Measurements from ENCODE around the gene PIGU. TPM values are rescaled to one million over a fixed set of nuclear protein-coding genes. Genes with fewer than 3 reads are reported as not detected.
A peak's percentile ranks its signal among the peaks of the same experiment; 100 is the strongest.

Gene PIGU
- total RNA-seq, 8 experiments from 2014 or later: 13.4 to 30.9 (median 26.7) TPM

DNA sequence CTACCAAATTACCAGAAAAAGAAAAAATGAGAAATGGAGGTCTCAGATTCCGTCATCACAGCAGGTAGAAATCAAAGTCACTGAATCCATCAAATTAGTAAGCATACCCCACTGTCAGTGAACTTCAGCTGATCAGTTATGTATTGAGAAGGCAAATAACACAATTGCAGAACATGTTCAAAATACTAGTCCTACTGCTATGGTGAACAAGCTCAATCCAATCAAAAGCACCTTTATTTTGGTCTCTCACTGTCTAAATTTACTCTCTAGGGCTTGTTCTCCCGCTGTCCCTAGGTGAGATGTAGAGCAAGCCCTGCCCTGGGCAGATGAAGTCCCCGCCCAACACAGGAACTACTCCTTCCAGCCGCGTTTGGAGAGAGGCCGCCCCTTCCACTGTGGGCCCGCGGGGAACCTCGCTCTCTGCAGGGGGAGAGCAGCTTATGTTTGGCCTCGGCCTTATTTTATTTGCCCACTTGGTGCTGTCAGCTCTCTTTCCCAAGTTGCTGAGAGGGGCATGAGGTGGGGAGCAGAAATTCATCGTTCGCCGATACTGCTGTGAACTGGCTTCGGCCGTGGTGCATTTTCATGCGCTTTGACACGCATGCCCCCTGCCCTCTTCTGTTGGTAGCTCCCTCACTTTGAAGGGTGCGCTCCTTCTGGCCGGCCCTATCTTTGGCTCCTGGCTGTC is 132.6 kb downstream of the PIGU start:
- in situ Hi-C loops (cut with MboI; ENCODE audit: low pct_unique_long_range_greater_than_20kb in 2 of 9, low sequenced_read_pairs in 9 of 9, unreplicated experiment in 9 of 9): loop anchor here in 1 of 9 experiments (25.0 kb wide), 1 partner anchor 168 kb away; the partner anchor contains the start of gene TP53INP2
- Histone ChIP-seq H3K4me3 (no peak overlapping the region), H3K27ac (no peak overlapping the region), H3K4me1 (replicated peaks in 1 of 2) (peaks cover 7% of the 10 kb centered on the region in 2 donors)
- 17 to 100% (median 46%) methylated on average over 1 to 13 of the region's 19 CpGs; no CpG with 5 or more reads in 1 of the 10 experiments for WGBS, 10 experiments
- peak in 3 of 8 experiments; percentile 36 to 53 (median 37) for ATAC-seq (replicated peaks in 6 of 8)

- H3K4me3 ChIP-seq: no peak overlapping the region
- 0 to 86% (median 51%) methylated on average over 1 to 8 of the region's 12 CpGs; no CpG with 5 or more reads in 2 of the 10 experiments for whole genome bisulfite sequencing, 10 experiments
- ATAC-seq (replicated peaks in 6 of 8): peak in 4 of 8 experiments; percentile 34 to 68 (median 55)
- H3K27ac ChIP-seq: no peak overlapping the region
- in situ Hi-C loops (cut with MboI; ENCODE audit: low pct_unique_long_range_greater_than_20kb in 2 of 9, low sequenced_read_pairs in 9 of 9, unreplicated experiment in 9 of 9): loop anchor here in 1 of 9 experiments (25.0 kb wide), 1 partner anchor 169 kb away; the partner anchor contains the start of gene TP53INP2
- H3K4me1 ChIP-seq (replicated peaks in 1 of 2): peaks cover 7% of the 10 kb centered on the region in 2 donors
These were observed 133.3 kb downstream of the PIGU start for GRCh38 chr20:34543463-34544056.

DNA sequence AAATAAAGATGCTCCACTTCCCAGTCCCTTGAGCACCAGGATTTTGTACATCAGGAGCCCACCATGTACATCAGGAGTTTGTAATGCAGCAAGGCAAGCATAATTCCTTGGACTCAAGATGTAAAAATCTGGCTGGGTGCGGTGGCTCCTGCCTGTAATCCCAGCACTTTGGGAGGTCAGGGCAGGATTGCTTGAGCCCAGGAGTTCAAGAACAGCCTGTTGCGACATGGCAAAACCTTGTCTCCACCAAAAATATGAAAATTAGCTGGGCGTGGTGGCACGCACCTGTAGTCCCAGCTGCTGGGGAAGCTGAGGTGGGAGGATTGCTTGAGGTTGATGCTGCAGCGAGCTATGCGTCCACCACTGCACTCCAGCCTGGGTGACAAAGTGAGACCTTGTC is 134.5 kb downstream of the PIGU start:
- in situ Hi-C loops (cut with MboI; ENCODE audit: low pct_unique_long_range_greater_than_20kb in 2 of 9, low sequenced_read_pairs in 9 of 9, unreplicated experiment in 9 of 9): loop anchor here in 1 of 9 experiments (25.0 kb wide), 1 partner anchor 170 kb away; the partner anchor contains the start of gene TP53INP2
- H3K27ac ChIP-seq: no peak overlapping the region
- no peak overlapping the region for H3K4me3 ChIP-seq
- ATAC-seq (replicated peaks in 6 of 8): no peak
- H3K4me1 ChIP-seq (replicated peaks in 1 of 2): peaks cover 7% of the 10 kb centered on the region in 2 donors
- WGBS, 10 experiments: 67 to 100% (median 100%) methylated on average over 1 to 6 of the region's 6 CpGs; no CpG with 5 or more reads in 1 of the 10 experiments

- WGBS, 10 experiments: 82 to 98% (median 89%) methylated on average over 2 to 12 of the region's 16 CpGs; no CpG with 5 or more reads in 1 of the 10 experiments
- ATAC-seq (replicated peaks in 6 of 8): no peak
- in situ Hi-C loops (cut with MboI; ENCODE audit: low pct_unique_long_range_greater_than_20kb in 2 of 9, low sequenced_read_pairs in 9 of 9, unreplicated experiment in 9 of 9): loop anchor here in 1 of 9 experiments (25.0 kb wide), 1 partner anchor 170 kb away; the partner anchor contains the start of gene TP53INP2
- H3K4me3 ChIP-seq: no peak overlapping the region
- H3K4me1 ChIP-seq (replicated peaks in 1 of 2): peaks cover 7% of the 10 kb centered on the region in 2 donors
- no peak overlapping the region for H3K27ac ChIP-seq
These were observed 135.0 kb downstream of the PIGU start for GRCh38 chr20:34541917-34542316.

DNA sequence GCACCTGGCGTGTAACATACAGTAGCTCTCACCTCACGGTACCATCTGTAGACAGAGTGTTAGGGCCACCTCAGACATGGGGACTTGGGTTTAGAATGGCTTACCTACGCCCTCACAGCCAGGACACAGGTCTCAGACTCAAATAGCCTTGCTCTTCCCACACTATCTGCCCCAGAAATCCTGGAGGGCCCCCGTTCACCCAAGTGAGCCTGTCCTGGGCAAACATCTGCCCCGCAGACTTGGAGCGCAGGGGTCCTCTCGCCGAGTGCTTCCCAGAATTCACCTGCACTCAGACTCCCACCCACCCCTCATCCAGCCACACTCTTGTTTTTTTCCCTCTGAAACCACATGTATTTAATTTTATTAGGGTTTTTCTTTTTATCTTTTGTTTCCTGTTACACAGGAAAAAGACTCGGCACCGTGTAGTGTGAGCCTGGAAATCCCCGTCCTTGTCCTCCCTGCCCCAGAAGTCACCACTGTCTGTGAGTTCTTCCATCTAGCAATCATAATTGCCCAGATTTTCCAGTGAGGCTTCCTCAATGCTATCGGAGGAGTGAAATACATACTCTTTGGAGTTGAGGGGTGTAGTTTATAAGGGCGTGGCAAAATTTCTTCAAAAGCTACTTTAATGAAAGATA is 135.5 kb downstream of the PIGU start:
- in situ Hi-C loops (cut with MboI; ENCODE audit: low pct_unique_long_range_greater_than_20kb in 2 of 9, low sequenced_read_pairs in 9 of 9, unreplicated experiment in 9 of 9): loop anchor here in 1 of 9 experiments (25.0 kb wide), 1 partner anchor 171 kb away; the partner anchor contains the start of gene TP53INP2
- 60 to 100% (median 92%) methylated on average over 1 to 10 of the region's 13 CpGs; no CpG with 5 or more reads in 2 of the 10 experiments for WGBS, 10 experiments

GRCh38 chr20:34540596-34541263 is 136.2 kb downstream of the PIGU start:
- Histone ChIP-seq H3K4me1 (replicated peaks in 1 of 2) (peaks cover 7% of the 10 kb centered on the region in 2 donors), H3K27ac (no peak overlapping the region), H3K4me3 (no peak overlapping the region)
- in situ Hi-C loops (cut with MboI; ENCODE audit: low pct_unique_long_range_greater_than_20kb in 2 of 9, low sequenced_read_pairs in 9 of 9, unreplicated experiment in 9 of 9): loop anchor here in 1 of 9 experiments (25.0 kb wide), 1 partner anchor 172 kb away; the partner anchor contains the start of gene TP53INP2
- WGBS, 10 experiments: 79 to 100% (median 97%) methylated on average over 1 to 7 of the region's 15 CpGs; no CpG with 5 or more reads in 1 of the 10 experiments
- no peak for ATAC-seq (replicated peaks in 6 of 8)

More for the DNA sequence above, 135.5 kb downstream of the PIGU start:
- peaks cover 7% of the 10 kb centered on the region in 2 donors for H3K4me1 ChIP-seq (replicated peaks in 1 of 2)
- H3K4me3 ChIP-seq: no peak overlapping the region
- ATAC-seq (replicated peaks in 6 of 8): no peak
- no peak overlapping the region for H3K27ac ChIP-seq

DNA sequence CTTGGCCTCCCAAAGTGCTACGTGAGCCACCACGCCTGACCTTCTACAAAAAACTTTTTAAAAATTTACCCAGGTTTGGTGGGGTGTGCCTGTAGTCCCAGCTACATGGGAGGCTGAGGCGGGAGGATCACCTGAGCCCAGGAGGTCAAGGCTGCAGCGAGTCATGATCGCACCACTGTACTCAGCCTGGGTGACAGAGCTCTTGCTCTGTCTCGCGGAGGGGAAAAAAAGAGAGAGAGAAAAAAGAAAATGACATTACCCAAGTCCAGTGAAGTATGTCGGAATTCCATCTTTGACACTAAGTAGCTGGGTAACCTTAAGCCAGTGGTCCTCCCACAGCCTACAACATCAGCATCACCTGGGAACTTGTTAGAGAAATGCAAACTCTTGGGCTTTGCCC is 137.1 kb downstream of the PIGU start:
- in situ Hi-C loops (cut with MboI; ENCODE audit: low pct_unique_long_range_greater_than_20kb in 2 of 9, low sequenced_read_pairs in 9 of 9, unreplicated experiment in 9 of 9): loop anchor here in 1 of 9 experiments (25.0 kb wide), 1 partner anchor 173 kb away; the partner anchor contains the start of gene TP53INP2
- H3K4me3 ChIP-seq: no peak overlapping the region
- 90 to 100% (median 99%) methylated on average over 1 to 6 of the region's 8 CpGs; no CpG with 5 or more reads in 2 of the 10 experiments for WGBS, 10 experiments
- no peak for ATAC-seq (replicated peaks in 6 of 8)
- peaks cover 7% of the 10 kb centered on the region in 2 donors for H3K4me1 ChIP-seq (replicated peaks in 1 of 2)
- no peak overlapping the region for H3K27ac ChIP-seq

DNA sequence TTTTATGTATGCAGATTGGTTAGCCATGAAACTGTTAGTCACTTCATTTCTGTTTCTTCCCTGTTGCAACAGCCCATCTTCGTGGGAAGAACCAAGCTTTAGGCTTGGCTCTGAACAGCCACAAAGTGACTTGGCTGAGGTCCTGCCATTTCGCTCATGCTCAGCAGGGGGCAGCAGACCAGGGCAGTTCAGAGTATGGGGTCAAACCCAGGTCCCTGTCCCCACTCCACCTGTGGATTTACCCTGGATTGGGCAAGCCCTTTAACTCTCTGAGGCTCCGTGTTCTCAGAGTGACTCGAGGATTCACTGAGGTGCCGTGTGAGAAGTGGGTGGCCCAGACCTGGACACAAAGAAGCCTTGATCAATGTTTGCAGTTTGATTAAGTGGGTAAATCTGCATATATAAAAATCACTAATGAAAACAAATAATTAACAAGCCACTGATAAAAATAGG is 138.2 kb downstream of the PIGU start:
- peak in 5 of 8 experiments; percentile 22 to 47 (median 36) for ATAC-seq (replicated peaks in 6 of 8)
- Histone ChIP-seq H3K4me3 (no peak overlapping the region), H3K27ac (no peak overlapping the region), H3K4me1 (replicated peaks in 1 of 2) (peaks cover 4 to 7% of the 10 kb centered on the region in 2 donors)
- WGBS, 10 experiments: 0 to 93% (median 33%) methylated on average over 1 to 4 of the region's 5 CpGs; no CpG with 5 or more reads in 4 of the 10 experiments
- in situ Hi-C loops (cut with MboI; ENCODE audit: low pct_unique_long_range_greater_than_20kb in 2 of 9, low sequenced_read_pairs in 9 of 9, unreplicated experiment in 9 of 9): loop anchor here in 1 of 9 experiments (25.0 kb wide), 1 partner anchor 174 kb away; the partner anchor contains the start of gene TP53INP2

- no peak overlapping the region for H3K27ac ChIP-seq
- 60 to 100% (median 94%) methylated on average over 1 to 7 of the region's 8 CpGs; no CpG with 5 or more reads in 5 of the 10 experiments for WGBS, 10 experiments
- no peak for ATAC-seq (replicated peaks in 6 of 8)
These were observed 139.2 kb downstream of the PIGU start for GRCh38 chr20:34537651-34538050.

DNA sequence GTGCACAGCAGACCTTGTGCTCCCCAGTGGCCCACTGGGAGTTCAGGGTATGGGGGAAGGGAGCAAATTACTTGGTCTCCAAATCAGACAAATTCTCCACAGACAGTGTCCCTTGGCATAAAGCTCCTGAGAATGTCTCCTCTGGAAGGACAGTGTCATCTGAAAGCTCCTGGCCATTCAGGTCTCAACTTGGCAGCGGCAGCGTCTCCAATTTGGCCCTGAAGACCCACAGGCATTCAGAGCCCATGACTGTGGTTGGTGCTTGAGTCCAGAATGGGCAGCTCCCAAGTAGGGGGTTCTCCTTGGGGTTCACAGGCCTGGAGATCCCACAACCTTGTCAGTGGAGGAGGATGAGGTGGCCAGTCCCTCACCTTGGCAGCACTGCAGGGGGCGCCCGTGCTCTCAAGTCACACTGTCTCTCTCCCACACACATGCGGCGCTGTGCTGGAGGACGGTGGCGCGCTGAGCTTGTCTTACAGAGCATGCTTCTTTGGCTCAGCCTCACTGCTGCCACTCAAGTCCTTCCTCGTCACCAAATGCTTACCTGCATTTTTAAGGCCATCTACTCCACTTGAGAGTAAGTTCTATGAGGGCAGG is 140.0 kb downstream of the PIGU start:
- WGBS, 10 experiments: 78 to 100% methylated on average over 1 to 8 of the region's 10 CpGs; no CpG with 5 or more reads in 8 of the 10 experiments
- peak in 3 of 8 experiments; percentile 45 to 87 (median 46) for ATAC-seq (replicated peaks in 6 of 8)
- in situ Hi-C loops (cut with MboI; ENCODE audit: low pct_unique_long_range_greater_than_20kb in 2 of 9, low sequenced_read_pairs in 9 of 9, unreplicated experiment in 9 of 9): loop anchor here in 1 of 9 experiments (25.0 kb wide), 1 partner anchor 175 kb away; the partner anchor contains the start of gene TP53INP2

More at GRCh38 chr20:34537651-34538050, 139.2 kb downstream of the PIGU start:
- Histone ChIP-seq H3K4me1 (replicated peaks in 1 of 2) (no peaks in the 10 kb centered on the region), H3K4me3 (no peak overlapping the region)
- in situ Hi-C loops (cut with MboI; ENCODE audit: low pct_unique_long_range_greater_than_20kb in 2 of 9, low sequenced_read_pairs in 9 of 9, unreplicated experiment in 9 of 9): loop anchor here in 1 of 9 experiments (25.0 kb wide), 1 partner anchor 175 kb away; the partner anchor contains the start of gene TP53INP2

DNA sequence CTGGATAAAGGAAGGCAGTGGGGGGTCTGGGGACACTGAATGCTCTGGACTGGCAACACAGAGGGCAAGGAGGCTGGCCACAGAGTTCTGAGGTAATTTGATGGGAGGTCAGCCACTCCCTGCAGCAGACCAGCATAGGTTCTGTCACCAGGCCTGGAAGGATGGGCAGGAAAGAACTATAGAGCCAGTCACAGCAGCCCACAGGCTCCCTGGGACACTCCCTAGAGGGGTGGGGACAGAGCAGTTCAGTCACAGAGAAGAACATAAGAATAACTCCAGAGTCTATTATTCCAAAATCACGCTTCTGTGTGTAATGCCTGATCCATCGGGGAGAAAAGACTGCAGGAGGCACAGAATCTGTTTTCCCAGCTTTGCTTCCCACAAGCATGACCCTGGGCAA is 141.0 kb downstream of the PIGU start:
- ATAC-seq (replicated peaks in 6 of 8): peak in 2 of 8 experiments; percentile 79 to 81
- Histone ChIP-seq H3K4me1 (replicated peaks in 1 of 2) (no peaks in the 10 kb centered on the region), H3K27ac (no peak overlapping the region), H3K4me3 (no peak overlapping the region)
- WGBS, 10 experiments: 100% methylated on average over 1 to 2 of the region's 2 CpGs; no CpG with 5 or more reads in 7 of the 10 experiments
- in situ Hi-C loops (cut with MboI; ENCODE audit: low pct_unique_long_range_greater_than_20kb in 2 of 9, low sequenced_read_pairs in 9 of 9, unreplicated experiment in 9 of 9): loop anchor here in 1 of 9 experiments (25.0 kb wide), 1 partner anchor 176 kb away; the partner anchor contains the start of gene TP53INP2

More for the DNA sequence above, 140.0 kb downstream of the PIGU start:
- H3K4me3 ChIP-seq: no peak overlapping the region
- H3K27ac ChIP-seq: no peak overlapping the region
- no peaks in the 10 kb centered on the region for H3K4me1 ChIP-seq (replicated peaks in 1 of 2)

Data from motor neuron (in vitro differentiated cells).